ENCODE data around the gene DSCAML1.

The DSCAML1 gene

DNA sequence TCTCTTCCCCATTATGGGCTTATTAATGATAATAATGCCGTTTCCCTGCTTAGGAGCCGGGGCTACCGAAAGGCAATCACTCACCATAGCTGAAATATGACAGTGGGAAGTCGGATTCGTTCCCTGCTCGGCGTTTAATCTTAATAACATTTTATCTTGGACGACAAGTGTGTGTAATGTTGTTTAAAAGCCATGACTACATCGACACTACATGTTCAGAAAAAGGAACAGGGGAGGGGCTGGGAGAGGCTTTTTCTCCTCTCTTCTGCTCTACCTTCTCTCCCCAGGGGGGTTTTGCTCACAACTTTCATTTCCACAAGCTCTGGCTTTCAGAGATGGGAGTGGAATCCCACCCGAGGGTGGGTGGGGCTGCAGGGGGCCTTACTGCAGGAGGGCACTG, 105.5 kb downstream of the DSCAML1 start:
- Histone ChIP-seq H3K4me1 (peaks cover 2% of the 10 kb centered on the region; the same call in 1 of the 2 replicates), H3K27me3 (no peaks in the 10 kb centered on the region), H3K4me3 (ENCODE audit: low read depth, low read length) (no peak overlapping the region), H3K9me3 (no peaks in the 10 kb centered on the region), H3K36me3 (no peaks in the 10 kb centered on the region)
- no peak for DNase-seq
- TF ChIP-seq, protein P1, sequence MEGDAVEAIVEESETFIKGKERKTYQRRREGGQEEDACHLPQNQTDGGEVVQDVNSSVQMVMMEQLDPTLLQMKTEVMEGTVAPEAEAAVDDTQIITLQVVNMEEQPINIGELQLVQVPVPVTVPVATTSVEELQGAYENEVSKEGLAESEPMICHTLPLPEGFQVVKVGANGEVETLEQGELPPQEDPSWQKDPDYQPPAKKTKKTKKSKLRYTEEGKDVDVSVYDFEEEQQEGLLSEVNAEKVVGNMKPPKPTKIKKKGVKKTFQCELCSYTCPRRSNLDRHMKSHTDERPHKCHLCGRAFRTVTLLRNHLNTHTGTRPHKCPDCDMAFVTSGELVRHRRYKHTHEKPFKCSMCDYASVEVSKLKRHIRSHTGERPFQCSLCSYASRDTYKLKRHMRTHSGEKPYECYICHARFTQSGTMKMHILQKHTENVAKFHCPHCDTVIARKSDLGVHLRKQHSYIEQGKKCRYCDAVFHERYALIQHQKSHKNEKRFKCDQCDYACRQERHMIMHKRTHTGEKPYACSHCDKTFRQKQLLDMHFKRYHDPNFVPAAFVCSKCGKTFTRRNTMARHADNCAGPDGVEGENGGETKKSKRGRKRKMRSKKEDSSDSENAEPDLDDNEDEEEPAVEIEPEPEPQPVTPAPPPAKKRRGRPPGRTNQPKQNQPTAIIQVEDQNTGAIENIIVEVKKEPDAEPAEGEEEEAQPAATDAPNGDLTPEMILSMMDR (IDR thresholded peaks at IDR 0.05; ENCODE audit: low read depth, low read length) = no peak

DNA sequence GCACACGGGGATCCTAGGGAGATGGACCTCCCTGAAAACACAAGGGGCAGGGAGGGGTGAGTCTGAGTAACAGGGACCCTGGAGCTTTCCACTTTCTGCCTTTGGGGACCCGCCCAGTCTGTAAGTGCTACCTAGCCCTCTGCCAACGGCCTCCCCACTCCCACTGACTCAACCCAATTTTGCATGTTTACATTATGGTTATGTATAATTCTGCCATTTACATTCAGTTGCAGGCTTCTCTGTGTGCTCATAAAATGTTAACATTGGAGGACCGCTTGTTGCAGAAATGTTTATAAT, 105.8 kb downstream of the DSCAML1 start:
- DNase-seq = no peak
- H3K4me3 ChIP-seq (ENCODE audit: low read depth, low read length) = no peak overlapping the region
- no peaks in the 10 kb centered on the region for H3K27me3 ChIP-seq
- no peaks in the 10 kb centered on the region for H3K9me3 ChIP-seq
- TF ChIP-seq, protein P1 (IDR thresholded peaks at IDR 0.05; ENCODE audit: low read depth, low read length) = no peak
- H3K36me3 ChIP-seq = no peaks in the 10 kb centered on the region
- no peaks in the 10 kb centered on the region for H3K4me1 ChIP-seq

DNA sequence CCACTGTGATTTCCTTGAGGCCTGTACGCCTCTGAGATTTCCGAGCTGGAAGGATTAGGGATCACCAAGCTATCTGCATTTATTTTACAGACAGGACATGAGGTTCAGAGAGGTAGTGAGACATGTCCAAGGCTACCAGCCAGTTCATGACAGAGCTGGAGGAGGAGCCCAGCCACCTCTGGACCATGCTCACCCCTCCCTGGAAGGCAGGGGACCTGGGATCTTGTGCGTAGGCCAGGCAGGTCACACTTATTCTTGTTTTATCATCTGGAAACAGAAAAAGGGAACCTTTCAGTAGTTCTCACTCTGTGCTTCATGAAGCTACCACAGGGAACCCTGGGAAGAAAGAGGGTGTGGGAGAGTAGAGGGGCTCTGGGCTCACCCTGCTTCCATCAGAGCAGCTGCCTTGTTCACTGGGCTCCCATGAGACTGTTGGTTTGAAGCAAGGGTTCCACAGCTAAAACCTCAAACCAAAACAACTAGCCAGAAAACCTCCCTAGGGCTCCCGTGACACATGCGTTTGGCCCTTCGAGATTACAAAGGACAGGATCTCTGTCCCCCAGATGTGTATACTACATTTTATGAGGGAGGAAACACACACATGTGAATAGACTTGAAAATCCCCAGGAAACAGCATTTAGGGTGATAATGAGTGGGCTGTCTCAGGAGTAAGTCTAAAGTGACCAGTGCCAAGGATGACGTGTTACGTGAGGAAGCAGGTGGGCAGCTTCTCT, 106.4 kb downstream of the DSCAML1 start:
- no peaks in the 10 kb centered on the region for H3K9me3 ChIP-seq
- H3K4me1 ChIP-seq = no peaks in the 10 kb centered on the region
- H3K4me3 ChIP-seq (ENCODE audit: low read depth, low read length) = no peak overlapping the region
- TF ChIP-seq, protein P1 (IDR thresholded peaks at IDR 0.05; ENCODE audit: low read depth, low read length) = no peak
- no peaks in the 10 kb centered on the region for H3K27me3 ChIP-seq
- no peak for DNase-seq
- H3K36me3 ChIP-seq = no peaks in the 10 kb centered on the region

DNA sequence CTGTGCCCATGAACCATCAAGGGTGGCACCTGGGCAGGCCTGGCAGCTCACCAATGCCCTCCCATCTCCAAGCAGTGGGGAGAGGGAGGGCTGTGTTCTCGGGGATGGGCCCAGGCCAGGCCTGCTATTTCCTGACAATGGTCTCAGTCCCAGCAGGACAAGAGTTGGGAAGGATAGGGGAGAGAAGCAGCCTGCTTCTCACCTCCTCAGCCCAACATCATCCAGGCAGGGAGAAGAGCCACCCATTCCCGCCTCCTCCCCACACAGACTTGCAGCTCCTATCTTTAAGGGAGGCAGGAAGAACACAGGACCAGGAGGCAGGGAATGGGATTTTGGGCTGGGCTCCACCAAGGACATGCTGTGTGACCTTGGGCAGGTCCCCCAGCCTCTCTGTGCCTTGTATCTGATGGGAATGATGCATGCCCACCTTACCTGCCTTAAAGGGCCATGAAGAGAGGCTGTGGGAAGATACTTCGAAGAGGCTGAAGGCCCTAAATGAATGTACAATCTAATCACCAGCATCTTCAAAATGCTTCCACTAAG, 108.7 kb downstream of the DSCAML1 start:
- Histone ChIP-seq H3K4me3 (ENCODE audit: low read depth, low read length) (no peak overlapping the region), H3K36me3 (no peaks in the 10 kb centered on the region), H3K9me3 (no peaks in the 10 kb centered on the region), H3K27me3 (no peaks in the 10 kb centered on the region), H3K4me1 (no peaks in the 10 kb centered on the region)
- TF ChIP-seq, protein P1 (IDR thresholded peaks at IDR 0.05; ENCODE audit: low read depth, low read length) = no peak
- DNase-seq = no peak

DNA sequence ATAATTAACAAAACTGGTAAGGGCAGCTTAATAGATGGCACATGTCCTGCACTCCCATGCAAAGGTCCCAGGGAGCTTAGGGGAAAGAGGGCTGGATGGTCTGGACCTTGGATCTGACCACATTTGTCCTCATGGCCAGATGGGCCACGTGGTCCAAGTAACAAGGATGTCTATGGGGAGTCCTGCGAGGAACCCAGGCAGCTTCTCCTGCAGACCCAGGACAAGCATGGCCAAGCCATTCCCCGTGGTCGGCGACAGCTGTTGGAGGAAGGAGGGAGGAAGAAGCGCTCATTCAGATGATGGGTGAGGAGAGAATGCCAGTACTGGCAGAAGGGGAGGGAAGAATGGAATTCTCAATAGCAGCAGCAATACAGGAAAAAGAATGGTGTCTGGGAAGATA, 109.2 kb downstream of the DSCAML1 start:
- H3K4me3 ChIP-seq (ENCODE audit: low read depth, low read length) = no peak overlapping the region
- TF ChIP-seq, protein P1 (IDR thresholded peaks at IDR 0.05; ENCODE audit: low read depth, low read length) = no peak
- H3K27me3 ChIP-seq = no peaks in the 10 kb centered on the region
- H3K36me3 ChIP-seq = no peaks in the 10 kb centered on the region
- H3K4me1 ChIP-seq = no peaks in the 10 kb centered on the region
- no peaks in the 10 kb centered on the region for H3K9me3 ChIP-seq
- no peak for DNase-seq

DNA sequence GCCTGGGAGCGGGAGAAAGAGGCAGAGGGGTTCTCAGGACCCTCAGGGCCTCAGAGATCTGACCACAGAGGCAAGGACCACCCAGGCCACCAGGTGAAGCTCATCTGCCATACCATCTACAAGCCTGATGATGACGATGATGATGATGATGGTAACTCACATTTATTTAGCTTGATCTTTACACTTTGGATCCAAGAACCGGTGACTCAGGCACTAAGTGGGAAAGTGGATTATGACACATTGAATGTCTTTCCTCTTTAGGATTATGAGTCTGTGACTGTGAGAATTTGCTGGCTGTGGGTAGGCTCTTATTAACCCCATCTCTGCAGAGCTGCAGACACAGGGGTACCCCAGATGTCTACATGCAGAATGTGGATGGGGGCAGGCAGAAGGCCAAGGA, 110.3 kb downstream of the DSCAML1 start:
- no peaks in the 10 kb centered on the region for H3K9me3 ChIP-seq
- TF ChIP-seq, protein P1 (IDR thresholded peaks at IDR 0.05; ENCODE audit: low read depth, low read length) = no peak
- no peaks in the 10 kb centered on the region for H3K27me3 ChIP-seq
- H3K36me3 ChIP-seq = no peaks in the 10 kb centered on the region
- H3K4me1 ChIP-seq = no peaks in the 10 kb centered on the region
- no peak for DNase-seq
- no peak overlapping the region for H3K4me3 ChIP-seq (ENCODE audit: low read depth, low read length)
